HG03521 (cell line): ENCODE data around the gene SLC25A48.
"Not testable (repeated sequence)": the region's sequence is repeated elsewhere in the genome, so short reads cannot be mapped to it uniquely, and the experiment has no call there.

Experiments used
- ATAC-seq: cut with Tn5 transposase; IDR thresholded peaks from one replicate; pipeline ENCODE4 v1.9.1; 2021; ENCODE audit warnings: mild to moderate bottlenecking, moderate library complexity; ENCODE audit not compliant: unreplicated experiment

Gene SLC25A48

DNA sequence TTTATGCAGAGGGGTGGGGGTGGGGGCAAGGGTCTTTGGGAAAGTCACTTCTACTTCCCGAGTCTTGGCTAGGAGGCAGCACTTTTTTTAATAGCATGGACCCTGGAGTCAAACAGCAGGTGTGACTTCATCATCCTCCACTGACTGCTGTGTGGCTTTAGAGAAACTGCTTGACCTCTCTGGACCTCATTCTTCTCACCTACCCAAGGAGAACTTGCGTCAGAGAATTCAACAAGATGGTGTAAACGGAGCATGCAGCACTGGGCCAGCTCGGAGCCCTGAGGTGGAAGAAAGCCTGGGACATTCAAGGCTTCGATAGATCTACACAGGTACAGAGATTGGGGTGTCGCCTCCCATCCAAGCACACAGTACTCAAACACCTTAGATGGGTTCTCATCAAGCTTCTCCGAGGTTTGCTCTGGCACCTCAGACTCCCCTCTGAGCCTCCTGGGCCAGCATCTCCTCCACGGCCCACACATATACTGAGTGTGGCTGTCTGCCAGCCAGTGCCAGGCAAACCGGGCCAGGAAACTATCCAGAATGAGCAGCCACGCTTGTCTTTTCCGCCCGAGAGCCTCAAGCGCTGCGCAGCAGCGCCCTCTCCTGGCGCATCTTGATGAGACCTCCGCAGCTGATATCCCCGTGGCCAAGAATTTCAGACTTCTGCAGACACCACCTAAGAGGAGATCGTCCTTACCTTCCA lies 4.6 kb upstream of the SLC25A48 start:
- no peak for ATAC-seq

DNA sequence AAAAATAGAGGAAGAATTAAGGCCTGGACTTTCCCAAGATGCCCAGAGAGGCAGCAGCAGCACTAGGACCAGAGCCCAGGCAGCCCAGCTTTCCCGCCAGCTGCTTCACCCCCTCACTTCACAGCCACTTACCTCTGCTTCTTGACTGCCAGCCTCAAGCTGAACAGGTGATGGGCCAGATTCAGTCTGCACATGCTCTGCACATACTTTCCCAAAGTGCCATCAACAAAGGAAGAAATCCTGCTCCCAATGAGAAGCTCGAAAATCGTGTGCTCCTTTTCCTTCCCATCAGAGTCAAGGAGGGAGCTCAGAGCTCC lies 4.1 kb upstream of the SLC25A48 start:
- ATAC-seq, result no peak

DNA sequence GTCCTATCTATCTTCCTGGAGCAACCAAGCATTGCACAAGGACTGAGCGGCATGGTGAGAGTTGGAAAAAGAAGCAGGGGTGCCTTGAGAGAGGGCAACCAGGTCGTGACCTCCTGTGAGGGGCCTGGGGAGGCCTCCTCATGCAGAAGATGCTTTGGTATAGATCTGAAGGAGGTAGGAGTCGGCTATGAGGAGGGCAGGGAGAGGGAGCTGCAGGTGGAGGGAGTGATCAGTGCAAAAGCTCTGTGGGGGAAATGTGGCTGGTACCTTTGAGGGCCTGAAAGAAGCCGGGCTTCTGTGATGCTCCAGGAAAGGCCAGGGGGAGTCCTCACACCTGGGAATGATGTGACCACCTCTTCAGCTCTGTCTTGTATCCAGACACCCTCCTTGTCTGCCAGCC lies 3.6 kb upstream of the SLC25A48 start:
- ATAC-seq, result no peak

- no peak for ATAC-seq
Measured at GRCh38 chr5:135831439-135831838, 3.0 kb upstream of the SLC25A48 start.

GRCh38 chr5:135831851-135832555 lies 2.5 kb upstream of the SLC25A48 start:
- no peak for ATAC-seq

DNA sequence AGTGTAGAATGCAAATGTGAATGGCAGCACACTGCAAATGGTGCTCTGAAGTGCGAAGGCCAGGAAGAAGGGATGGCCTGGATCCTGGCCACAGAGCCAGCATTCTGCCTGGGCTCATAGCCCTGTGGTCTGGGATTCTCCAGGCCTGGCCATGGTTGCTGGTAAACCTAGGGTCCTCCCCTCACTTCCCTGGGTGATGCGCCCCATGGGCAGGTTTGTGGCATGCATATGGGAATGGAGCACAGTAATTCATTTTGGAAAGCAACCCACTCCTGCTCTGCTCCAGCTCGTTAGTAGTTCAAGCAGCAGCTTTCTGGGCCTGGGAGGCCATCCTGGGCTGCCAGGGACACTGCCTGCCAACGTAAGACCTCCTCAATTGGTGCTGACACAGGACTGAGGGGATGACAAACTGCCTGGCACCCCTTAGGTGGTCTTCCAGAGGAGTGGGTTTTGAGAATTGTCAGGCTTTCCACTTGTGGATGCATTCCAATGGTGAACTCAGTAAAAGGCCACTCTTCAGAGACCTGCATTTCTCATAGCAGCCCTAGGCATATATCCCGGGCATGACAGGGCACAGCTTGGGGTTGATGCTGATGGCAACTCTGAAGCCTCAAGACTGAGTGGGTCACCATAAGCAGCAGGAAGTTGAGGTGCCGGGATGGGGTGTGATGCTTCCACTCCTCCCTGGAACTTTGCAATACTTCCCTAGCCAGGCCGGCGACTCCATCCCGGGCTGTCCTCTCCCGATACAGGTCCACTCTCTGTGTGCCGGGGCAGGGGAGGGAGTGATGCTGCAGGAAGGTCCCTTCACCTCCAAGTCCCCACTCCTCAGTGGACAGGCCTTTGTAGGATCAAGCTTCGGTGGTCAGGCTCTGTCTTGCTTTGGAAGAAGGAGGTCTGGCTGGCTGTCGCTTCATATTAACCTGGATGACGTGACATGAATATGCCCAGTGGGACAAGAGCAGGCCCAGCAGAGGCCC lies 1.2 kb upstream of the SLC25A48 start:
- ATAC-seq, result no peak

DNA sequence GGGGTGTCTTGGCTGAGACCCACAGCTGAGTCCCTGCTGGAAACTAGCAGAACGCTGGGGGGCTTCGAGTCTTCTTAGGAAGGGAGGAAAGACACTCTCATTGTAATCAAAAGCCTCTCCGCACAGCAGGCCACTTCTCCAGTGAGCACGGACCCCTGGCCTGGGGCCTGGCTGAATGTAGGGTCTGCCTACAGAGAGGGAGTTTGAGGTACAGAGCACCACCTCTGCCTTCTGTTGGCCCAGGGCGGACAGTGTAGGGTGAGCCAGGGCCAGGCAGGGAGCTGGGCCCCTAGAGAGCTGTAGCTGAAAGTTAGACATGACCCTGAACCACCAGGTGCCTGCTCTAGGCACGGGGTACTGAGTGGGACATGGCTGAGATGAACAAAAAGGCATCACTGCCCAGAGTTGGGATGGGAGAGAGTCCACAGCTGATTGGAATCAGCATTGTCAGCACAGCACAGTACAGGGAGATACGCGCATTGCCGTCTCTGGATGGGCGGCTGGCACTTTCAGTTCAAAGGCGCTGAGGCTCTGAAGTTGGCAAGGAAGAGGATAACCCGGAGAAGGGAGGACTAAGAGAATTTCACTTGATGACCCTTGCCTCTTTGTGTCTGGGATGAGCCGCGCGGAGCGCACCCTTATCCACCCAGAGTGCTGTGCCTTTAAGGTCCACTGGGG lies 363 bp upstream of the SLC25A48 start:
- ATAC-seq, result peak; percentile 11

- ATAC-seq, result no peak
Measured at GRCh38 chr5:135835766-135836165, 1.3 kb downstream of the SLC25A48 start.

DNA sequence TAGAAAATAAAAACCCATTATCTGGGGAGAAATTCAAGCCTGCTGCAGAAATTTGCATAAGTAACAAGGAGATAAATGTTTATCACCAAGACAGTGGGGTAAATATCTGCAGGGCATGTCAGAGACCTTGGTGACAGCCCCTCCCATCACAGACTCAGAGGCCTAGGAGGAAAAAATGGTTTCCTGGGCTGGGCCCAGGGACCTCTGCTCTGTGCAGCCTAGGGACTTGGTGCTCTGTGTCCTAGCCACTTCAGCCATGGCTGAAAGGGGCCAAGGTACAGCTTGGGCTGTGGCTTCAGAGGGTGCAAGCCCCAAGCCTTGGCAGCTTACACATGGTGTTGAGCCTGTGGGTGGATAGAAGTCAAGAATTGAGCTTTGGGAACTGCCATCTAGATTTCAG lies 3.9 kb downstream of the SLC25A48 start:
- ATAC-seq, result not testable (repeated sequence)

GRCh38 chr5:135839566-135839965 lies 5.1 kb downstream of the SLC25A48 start:
- ATAC-seq, result no peak

DNA sequence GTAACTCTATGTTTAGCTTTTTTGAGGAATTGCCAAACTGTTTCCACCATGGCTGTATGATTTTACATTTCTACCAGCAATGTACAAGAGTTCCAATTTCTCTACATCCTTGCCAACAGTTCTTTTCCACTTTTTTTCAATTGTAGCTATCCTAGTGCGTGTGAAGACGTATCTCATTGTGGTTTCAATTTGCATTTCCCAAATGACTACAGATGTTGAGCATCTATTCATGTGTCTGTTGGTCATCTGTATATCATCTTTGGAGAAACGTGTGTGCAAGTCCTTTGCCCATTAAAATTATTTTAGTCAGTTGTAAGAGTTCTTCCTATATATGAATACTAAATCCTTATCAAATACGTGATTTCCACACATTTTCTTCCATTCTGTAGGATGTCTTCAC lies 6.5 kb downstream of the SLC25A48 start:
- no peak for ATAC-seq

GRCh38 chr5:135842737-135843136 lies 8.3 kb downstream of the SLC25A48 start:
- ATAC-seq, result no peak

DNA sequence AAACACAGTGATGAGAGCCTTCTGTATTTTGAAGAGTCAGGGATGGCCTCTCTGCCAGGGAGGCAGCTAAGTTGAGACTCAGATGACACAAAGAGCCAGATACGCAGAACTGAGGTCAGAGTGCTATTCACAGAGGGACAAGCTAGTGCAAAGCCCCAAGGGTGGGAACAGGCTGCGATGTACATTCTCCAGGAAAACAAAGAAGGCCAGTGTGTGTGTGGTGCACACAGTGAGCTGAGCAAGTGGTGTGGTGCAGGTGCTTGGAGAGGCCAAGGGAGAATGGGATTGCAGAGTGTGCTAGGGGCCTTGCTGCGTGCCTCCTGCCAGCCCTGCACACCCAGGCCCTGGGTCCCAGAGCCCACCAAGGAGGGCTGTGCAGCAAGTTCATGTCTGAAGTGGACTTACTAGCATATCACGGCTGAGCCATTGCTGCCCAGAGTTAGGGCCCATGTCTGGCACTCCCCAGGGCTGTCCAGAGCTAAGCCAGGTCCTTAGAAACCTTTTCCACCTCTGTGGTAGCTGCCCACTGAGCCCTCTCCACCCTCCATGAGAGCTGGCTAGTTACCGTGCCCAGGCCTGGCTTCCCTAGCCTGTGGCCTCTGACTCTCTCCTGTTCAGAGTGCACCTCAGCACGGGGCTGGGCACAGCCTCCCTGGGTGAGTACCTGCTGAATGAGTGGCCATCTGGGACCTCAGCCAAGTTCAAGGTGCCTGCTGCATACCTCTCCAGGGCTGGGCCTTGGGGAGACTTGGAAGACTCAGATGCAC lies 9.3 kb downstream of the SLC25A48 start:
- no peak for ATAC-seq

GRCh38 chr5:135846311-135846710 lies 11.8 kb downstream of the SLC25A48 start:
- ATAC-seq, result no peak

DNA sequence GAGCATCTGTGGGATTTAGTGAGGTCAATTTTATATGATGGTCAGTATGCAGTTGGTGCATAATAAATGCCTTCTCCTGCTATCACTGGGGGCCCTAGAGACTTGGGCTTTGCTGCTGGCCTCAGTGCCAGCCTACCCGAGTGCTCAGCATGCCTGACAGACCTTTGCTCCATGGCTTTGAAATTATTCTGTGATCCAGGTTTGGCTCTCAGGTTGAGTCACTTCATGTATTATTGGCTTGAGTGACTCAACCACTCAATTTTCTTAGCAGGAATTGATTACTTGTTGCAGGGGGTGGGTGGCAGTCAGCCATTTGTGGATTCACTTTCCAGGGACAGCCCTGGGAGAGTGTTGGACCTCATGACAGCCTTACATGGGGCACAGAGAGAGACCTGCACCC lies 13.5 kb downstream of the SLC25A48 start:
- ATAC-seq, result no peak

- no peak for ATAC-seq
Measured at GRCh38 chr5:135850231-135850630, 15.8 kb downstream of the SLC25A48 start.

DNA sequence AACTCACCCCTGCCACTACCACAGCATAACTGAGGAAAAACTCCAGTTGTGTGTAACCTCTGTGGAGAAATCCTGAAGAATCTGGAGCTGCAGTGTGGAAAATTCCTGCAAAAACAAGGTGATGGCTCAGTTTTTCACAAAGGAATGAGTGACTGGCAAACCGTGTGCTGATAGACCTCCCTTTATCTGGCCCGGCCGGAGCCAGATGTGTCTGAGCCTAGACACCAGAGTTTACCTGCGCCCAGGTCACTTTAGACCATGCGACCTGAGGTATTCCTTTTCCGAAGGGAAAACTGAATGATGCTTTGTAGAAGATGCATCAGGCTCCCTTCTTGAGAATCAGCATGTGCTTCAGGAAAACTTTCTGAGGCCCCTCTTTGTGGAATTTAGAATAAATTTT lies 16.2 kb downstream of the SLC25A48 start:
- ATAC-seq, result no peak

GRCh38 chr5:135851186-135851914 lies 16.9 kb downstream of the SLC25A48 start:
- no peak for ATAC-seq
